Measurements from ENCODE around the gene MYH14.

- TF ChIP-seq CTCF (conservative IDR thresholded peaks at IDR 0.05) (no peak), ZFX (IDR thresholded peaks at IDR 0.05) (no peak)
These were observed 44.3 kb upstream of the MYH14 start for GRCh38 chr19:50159078-50159477.
